AG08396 (cell line): ENCODE data around the gene TANGO2.

Experiments used
- DNase-seq: peaks from one replicate; pipeline ENCODE4 v3.0.0; 2012; ENCODE audit warnings: low spot score, mixed read lengths

The TANGO2 gene

GRCh38 chr22:20107471-20107901 is 86.6 kb downstream of the TANGO2 start:
- no peak for DNase-seq

- DNase-seq, result no peak
These were observed 87.2 kb downstream of the TANGO2 start for GRCh38 chr22:20107951-20108756.

GRCh38 chr22:20108757-20109230 is 87.9 kb downstream of the TANGO2 start:
- DNase-seq, result no peak

GRCh38 chr22:20109411-20110358 is 88.8 kb downstream of the TANGO2 start:
- DNase-seq, result no peak

- no peak for DNase-seq
These were observed 89.6 kb downstream of the TANGO2 start for GRCh38 chr22:20110359-20110985.

GRCh38 chr22:20111045-20111688 is 90.3 kb downstream of the TANGO2 start:
- DNase-seq, result peak; percentile 54

- no peak for DNase-seq
These were observed 91.0 kb downstream of the TANGO2 start for GRCh38 chr22:20111689-20112622.

GRCh38 chr22:20112623-20113511 is 92.0 kb downstream of the TANGO2 start:
- DNase-seq, result no peak

GRCh38 chr22:20113551-20114310 is 92.8 kb downstream of the TANGO2 start:
- no peak for DNase-seq

GRCh38 chr22:20114506-20115475 is 93.9 kb downstream of the TANGO2 start:
- DNase-seq, result no peak

GRCh38 chr22:20115691-20116375 is 94.9 kb downstream of the TANGO2 start, which contains the start of gene RANBP1:
TSS of gene RANBP1 (plus strand) at chr22:20116104. CDS start at chr22:20116185, 81 bp downstream.
- no peak for DNase-seq

GRCh38 chr22:20116376-20116950 is 95.6 kb downstream of the TANGO2 start:
- no peak for DNase-seq
